GM12865 (cell line): ENCODE data around the gene PIK3CB.
A peak's percentile ranks its signal among the peaks of the same experiment; 100 is the strongest.
"Not testable (repeated sequence)": the region's sequence is repeated elsewhere in the genome, so short reads cannot be mapped to it uniquely, and the experiment has no call there.

ENCODE experiments used
- DNase-seq: peaks from one replicate; pipeline ENCODE4 v3.0.0; 2010; ENCODE audit warnings: low read depth
- H3K4me3 ChIP-seq: 2 replicates; pipeline ENCODE4 v1.5.1; 2011; ENCODE audit warnings: mild to moderate bottlenecking, low read depth, low read length, control low read depth
- TF ChIP-seq, protein P1 (sequence below): IDR thresholded peaks from 2 replicates; pipeline ENCODE4 v1.5.1; 2011; ENCODE audit warnings: low read length, control low read depth, low read depth, inconsistent platforms; ENCODE audit not compliant: insufficient read depth; ENCODE audit errors: missing control alignments

Gene PIK3CB

DNA sequence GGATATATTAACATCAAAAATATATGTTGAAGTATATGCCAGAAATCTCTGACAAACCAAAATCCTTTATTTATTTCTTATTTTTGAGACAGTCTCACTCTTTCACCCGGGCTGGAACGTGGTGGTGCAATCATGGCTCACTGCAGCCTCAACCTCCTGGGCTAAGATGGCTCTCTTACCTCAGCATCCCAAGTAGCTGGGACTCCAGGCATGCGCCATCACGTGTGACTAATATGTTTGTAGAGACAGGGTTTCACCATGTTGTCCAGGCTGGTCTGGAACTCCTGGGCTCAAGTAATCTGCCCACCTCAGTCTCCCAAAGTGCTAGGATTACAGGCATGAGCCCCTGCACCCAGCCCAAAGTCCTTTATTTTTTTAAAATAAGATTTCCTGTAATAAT lies 214.3 kb downstream of the PIK3CB start:
- H3K4me3 ChIP-seq, result no peak overlapping the region
- DNase-seq, result no peak
- TF ChIP-seq, protein P1, sequence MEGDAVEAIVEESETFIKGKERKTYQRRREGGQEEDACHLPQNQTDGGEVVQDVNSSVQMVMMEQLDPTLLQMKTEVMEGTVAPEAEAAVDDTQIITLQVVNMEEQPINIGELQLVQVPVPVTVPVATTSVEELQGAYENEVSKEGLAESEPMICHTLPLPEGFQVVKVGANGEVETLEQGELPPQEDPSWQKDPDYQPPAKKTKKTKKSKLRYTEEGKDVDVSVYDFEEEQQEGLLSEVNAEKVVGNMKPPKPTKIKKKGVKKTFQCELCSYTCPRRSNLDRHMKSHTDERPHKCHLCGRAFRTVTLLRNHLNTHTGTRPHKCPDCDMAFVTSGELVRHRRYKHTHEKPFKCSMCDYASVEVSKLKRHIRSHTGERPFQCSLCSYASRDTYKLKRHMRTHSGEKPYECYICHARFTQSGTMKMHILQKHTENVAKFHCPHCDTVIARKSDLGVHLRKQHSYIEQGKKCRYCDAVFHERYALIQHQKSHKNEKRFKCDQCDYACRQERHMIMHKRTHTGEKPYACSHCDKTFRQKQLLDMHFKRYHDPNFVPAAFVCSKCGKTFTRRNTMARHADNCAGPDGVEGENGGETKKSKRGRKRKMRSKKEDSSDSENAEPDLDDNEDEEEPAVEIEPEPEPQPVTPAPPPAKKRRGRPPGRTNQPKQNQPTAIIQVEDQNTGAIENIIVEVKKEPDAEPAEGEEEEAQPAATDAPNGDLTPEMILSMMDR, result no peak

DNA sequence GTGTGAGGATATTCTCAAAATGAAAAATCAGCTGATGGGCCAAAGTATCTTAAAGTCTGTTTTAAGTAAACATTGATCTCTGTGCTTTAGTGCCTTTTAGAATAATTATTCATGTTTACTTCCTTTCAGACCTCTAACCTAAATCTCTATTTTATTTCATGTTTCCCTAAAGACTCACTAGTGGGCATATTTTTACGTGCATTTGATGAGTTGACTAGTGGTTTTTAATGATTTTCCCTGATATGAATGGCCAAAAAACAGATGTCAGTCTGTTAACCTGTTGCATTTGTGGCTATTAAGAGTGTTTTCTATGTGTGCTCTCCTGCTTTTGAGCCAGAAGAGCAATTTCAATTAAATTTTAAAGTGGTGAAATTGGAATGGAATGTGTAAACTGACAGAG lies 219.3 kb downstream of the PIK3CB start:
- TF ChIP-seq, protein P1, result no peak
- no peak overlapping the region for H3K4me3 ChIP-seq
- no peak for DNase-seq

DNA sequence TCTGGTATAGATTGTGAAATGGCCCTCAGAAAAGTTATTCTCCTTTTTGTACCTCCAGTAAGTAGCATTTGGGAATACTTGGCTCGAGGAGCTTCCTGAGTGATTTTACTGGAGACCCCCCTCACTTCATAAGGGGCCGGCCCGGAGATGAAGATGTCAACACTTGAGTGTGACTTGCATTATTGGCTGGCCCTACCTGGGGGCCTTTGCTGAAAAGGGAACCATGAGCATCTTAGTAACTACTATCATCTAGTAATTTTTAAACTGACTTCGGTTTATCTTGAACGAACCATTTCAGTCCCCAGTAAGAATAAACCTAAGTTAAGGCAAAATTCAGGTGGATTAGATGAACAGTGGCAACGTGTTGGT lies 224.8 kb downstream of the PIK3CB start:
- TF ChIP-seq, protein P1, result no peak

DNA sequence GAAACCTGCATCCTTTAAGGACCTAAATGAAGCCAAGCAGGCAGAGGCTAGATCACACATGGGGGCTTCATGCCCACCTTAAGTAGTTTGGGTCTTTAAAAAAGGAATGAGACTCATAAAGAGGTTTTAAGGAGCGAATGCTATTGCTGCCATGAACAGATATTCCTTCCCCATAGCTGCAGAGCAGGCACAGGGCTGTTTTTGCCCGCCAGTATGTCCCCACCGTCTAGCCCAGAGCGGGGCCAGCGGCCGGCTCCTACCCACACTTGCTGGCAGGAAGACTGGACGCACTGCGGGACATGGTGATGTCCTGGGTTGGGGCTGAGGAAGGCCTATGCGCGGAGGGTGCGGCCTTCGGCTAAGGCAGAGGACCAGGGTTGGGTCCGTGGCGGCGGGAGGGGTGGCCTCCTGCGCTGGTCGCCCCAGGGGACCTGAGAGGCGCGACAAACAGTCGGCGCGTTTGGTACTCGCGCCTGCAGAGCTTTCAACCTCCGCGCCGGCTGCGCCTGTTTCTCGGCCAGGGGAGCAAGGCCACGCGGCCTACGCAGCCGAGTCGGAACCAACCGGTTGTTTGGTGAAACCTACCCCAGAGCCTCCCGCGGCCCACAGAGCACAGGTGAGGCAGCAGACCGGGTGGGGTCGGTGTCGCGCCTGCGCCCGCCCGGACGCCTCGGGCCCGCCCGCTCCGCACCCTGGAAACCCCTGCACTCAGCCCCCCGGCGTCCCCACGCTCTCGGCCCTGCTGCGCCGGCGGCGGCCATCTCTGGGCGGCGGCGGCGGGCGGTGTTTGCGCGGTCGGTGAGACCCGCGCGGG lies 226.2 kb downstream of the PIK3CB start, which contains the start of gene FAIM:
TSS of gene FAIM (plus strand) at position 450 of the 814 bp plus-strand sequence. CDS start 10,956 bp downstream, outside the sequence.
- TF ChIP-seq, protein P1, result no peak
- peak within 1 kb of the TSS; percentile 65 for H3K4me3 ChIP-seq
- peak; percentile 77 for DNase-seq

More for the DNA sequence above, 224.8 kb downstream of the PIK3CB start:
- H3K4me3 ChIP-seq, result no peak overlapping the region
- DNase-seq, result no peak

DNA sequence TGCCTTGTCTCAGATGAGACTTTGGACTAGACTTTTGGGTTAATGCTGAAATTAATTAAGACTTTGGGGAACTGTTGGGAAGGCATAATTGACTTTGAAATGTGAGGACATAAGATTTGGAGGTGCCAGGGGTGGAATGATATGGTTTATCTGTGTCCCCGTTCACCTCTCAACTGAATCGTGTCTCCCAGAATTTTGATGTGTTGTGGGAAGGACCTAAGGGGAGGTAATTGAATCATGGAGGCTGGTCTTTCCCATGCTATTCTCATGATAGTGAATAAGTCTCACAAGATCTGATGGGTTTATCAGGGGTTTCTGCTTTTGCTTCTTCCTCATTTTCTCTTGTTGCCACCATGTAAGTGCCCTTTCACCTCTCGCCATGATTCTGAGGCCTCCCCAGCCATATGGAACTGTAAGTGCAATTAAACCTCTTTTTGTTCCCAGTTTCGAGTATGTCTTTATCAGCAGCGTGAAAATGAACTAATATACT lies 230.6 kb downstream of the PIK3CB start:
- DNase-seq, H3K4me3 ChIP-seq: not testable (repeated sequence)
